ENCODE data around the gene MYH14. TPM values are rescaled to one million over a fixed set of nuclear protein-coding genes. Genes with fewer than 3 reads are reported as not detected.
"Not testable (repeated sequence)": the region's sequence is repeated elsewhere in the genome, so short reads cannot be mapped to it uniquely, and the experiment has no call there.

MYH14 gene
- total RNA-seq, 2 donors from 2014 or later, result 55.7 to 67.7 TPM

- no peak for DNase-seq
- intact Hi-C loops (cut with DNase I), result no loop called here
These were observed 122.8 kb downstream of the MYH14 start for GRCh38 chr19:50326101-50326664.

GRCh38 chr19:50327013-50327412 lies 123.6 kb downstream of the MYH14 start:
- ATAC-seq, result no peak
- DNase-seq, result no peak
- intact Hi-C loops (cut with DNase I), result no loop called here

More at GRCh38 chr19:50326101-50326664, 122.8 kb downstream of the MYH14 start:
- no peak for ATAC-seq

- no peak for ATAC-seq
- intact Hi-C loops (cut with DNase I), result no loop called here
These were observed 124.2 kb downstream of the MYH14 start for GRCh38 chr19:50327461-50328223.

GRCh38 chr19:50328224-50328872 lies 124.9 kb downstream of the MYH14 start:
- no peak for ATAC-seq
- intact Hi-C loops (cut with DNase I), result no loop called here
- no peak for DNase-seq

More at GRCh38 chr19:50327461-50328223, 124.2 kb downstream of the MYH14 start:
- no peak for DNase-seq

- no peak for DNase-seq
- ATAC-seq, result no peak
- intact Hi-C loops (cut with DNase I), result no loop called here
These were observed 125.4 kb downstream of the MYH14 start for GRCh38 chr19:50328873-50329145.

GRCh38 chr19:50329146-50329925 lies 125.9 kb downstream of the MYH14 start, which contains the start of gene KCNC3:
Gene KCNC3 (minus strand): TSS chr19:50329377. CDS start chr19:50329082, 295 bp downstream.
- intact Hi-C loops (cut with DNase I), result no loop called here
- ATAC-seq (peak; percentile 87), DNase-seq (peak; percentile 100)

- intact Hi-C loops (cut with DNase I); ATAC-seq; DNase-seq: not testable (repeated sequence)
These were observed 126.5 kb downstream of the MYH14 start for GRCh38 chr19:50329926-50330294.

- DNase-seq (peak; percentile 89), ATAC-seq (peak; percentile 45 to 63)
- intact Hi-C loops (cut with DNase I), result no loop called here
These were observed 127.1 kb downstream of the MYH14 start for GRCh38 chr19:50330365-50331078.

GRCh38 chr19:50331221-50331993 lies 128.0 kb downstream of the MYH14 start:
- ATAC-seq (no peak), DNase-seq (no peak)
- intact Hi-C loops (cut with DNase I), result no loop called here

GRCh38 chr19:50331994-50332243 lies 128.5 kb downstream of the MYH14 start:
- ATAC-seq, result no peak
- intact Hi-C loops (cut with DNase I), result no loop called here
- DNase-seq, result no peak

- ATAC-seq (no peak), DNase-seq (no peak)
- intact Hi-C loops (cut with DNase I), result no loop called here
These were observed 129.0 kb downstream of the MYH14 start for GRCh38 chr19:50332244-50333038.

- intact Hi-C loops (cut with DNase I), result no loop called here
- ATAC-seq (peak; percentile 67 to 68), DNase-seq (peak; percentile 93)
These were observed 129.9 kb downstream of the MYH14 start for GRCh38 chr19:50333235-50333736.

GRCh38 chr19:50333737-50334617 lies 130.6 kb downstream of the MYH14 start:
- intact Hi-C loops (cut with DNase I), result no loop called here
- peak; percentile 23 to 24 for ATAC-seq

GRCh38 chr19:50334741-50335421 lies 131.5 kb downstream of the MYH14 start:
- DNase-seq (no peak), ATAC-seq (no peak)
- intact Hi-C loops (cut with DNase I), result no loop called here

More at GRCh38 chr19:50333737-50334617, 130.6 kb downstream of the MYH14 start:
- peak; percentile 82 for DNase-seq

- ATAC-seq; intact Hi-C loops (cut with DNase I); DNase-seq: not testable (repeated sequence)
These were observed 133.6 kb downstream of the MYH14 start for GRCh38 chr19:50337031-50337430.

- intact Hi-C loops (cut with DNase I), result no loop called here
- no peak for DNase-seq
- ATAC-seq, result no peak
These were observed 136.9 kb downstream of the MYH14 start for GRCh38 chr19:50340331-50340730.
